HG02840 (cell line): ENCODE data around the gene CRABP2.

Source experiments
- ATAC-seq: cut with Tn5 transposase; IDR thresholded peaks from one replicate; pipeline ENCODE4 v1.9.1; 2021; ENCODE audit warnings: mild to moderate bottlenecking, moderate library complexity, moderate number of reproducible peaks; ENCODE audit not compliant: unreplicated experiment, low FRiP score

The CRABP2 gene

GRCh38 chr1:156711011-156711817 is 5.8 kb upstream of the CRABP2 start:
- ATAC-seq, result no peak

GRCh38 chr1:156709757-156710489 is 4.5 kb upstream of the CRABP2 start:
- ATAC-seq, result no peak

- ATAC-seq, result no peak
Measured at GRCh38 chr1:156709031-156709430, 3.6 kb upstream of the CRABP2 start.

GRCh38 chr1:156708218-156708661 is 2.9 kb upstream of the CRABP2 start:
- ATAC-seq, result no peak

GRCh38 chr1:156707417-156708217 is 2.2 kb upstream of the CRABP2 start:
- ATAC-seq, result no peak

- ATAC-seq, result no peak
Measured at GRCh38 chr1:156706657-156707416, 1.5 kb upstream of the CRABP2 start.

GRCh38 chr1:156705918-156706656 is 704 bp upstream of the CRABP2 start:
- no peak for ATAC-seq

- no peak for ATAC-seq
Measured at GRCh38 chr1:156704930-156705320, 458 bp downstream of the CRABP2 start.

GRCh38 chr1:156704166-156704711 is 1.1 kb downstream of the CRABP2 start:
- ATAC-seq, result no peak

GRCh38 chr1:156703741-156704140 is 1.6 kb downstream of the CRABP2 start:
- ATAC-seq, result no peak

GRCh38 chr1:156703336-156703735 is 2.0 kb downstream of the CRABP2 start:
- ATAC-seq, result no peak

- ATAC-seq, result no peak
Measured at GRCh38 chr1:156700736-156701531, 4.4 kb downstream of the CRABP2 start.

GRCh38 chr1:156698995-156699394 is 6.4 kb downstream of the CRABP2 start:
- no peak for ATAC-seq

GRCh38 chr1:156697481-156697880 is 7.9 kb downstream of the CRABP2 start:
- no peak for ATAC-seq

GRCh38 chr1:156696755-156697154 is 8.6 kb downstream of the CRABP2 start:
- ATAC-seq, result no peak

GRCh38 chr1:156694690-156694962 is 10.8 kb downstream of the CRABP2 start:
- no peak for ATAC-seq

- ATAC-seq, result no peak
Measured at GRCh38 chr1:156693848-156694689, 11.3 kb downstream of the CRABP2 start.
